IMR-90 (cell line): Measurements from ENCODE around the gene C9orf57.

Source experiments
- CEBPB ChIP-seq: IDR thresholded peaks from 2 replicates; pipeline ENCODE4 v1.6.1; 2012; ENCODE audit warnings: low read depth, low read length, improper control_type of control experiment
- CTCF ChIP-seq: conservative IDR thresholded peaks from 2 replicates; pipeline ENCODE4 v1.5.1; 2012; ENCODE audit warnings: mild to moderate bottlenecking, low read depth, low read length, improper control_type of control experiment
- FOS ChIP-seq: fragments of 150-350 bp; IDR thresholded peaks from 2 replicates; pipeline ENCODE4 v1.6.1; 2016; ENCODE audit warnings: low read depth, low read length
- MAFK ChIP-seq: IDR thresholded peaks from 2 replicates; pipeline ENCODE4 v1.6.1; 2012; ENCODE audit warnings: low read depth, low read length, improper control_type of control experiment
- POLR2A ChIP-seq: IDR thresholded peaks from 2 replicates; pipeline ENCODE4 v1.6.1; 2012; ENCODE audit warnings: mild to moderate bottlenecking, low read depth, low read length
- RFX5 ChIP-seq: IDR thresholded peaks from 2 replicates; pipeline ENCODE4 v1.8.0; 2012; ENCODE audit warnings: low read depth, mild to moderate bottlenecking, low read length, moderate library complexity

- TF ChIP-seq RFX5 (no peak), CTCF (no peak), MAFK (no peak), POLR2A (no peak), FOS (no peak), CEBPB (no peak)
Measured at GRCh38 chr9:72037571-72037970, 22.8 kb downstream of the C9orf57 start.
